HG02973 (cell line): ENCODE results near the gene IL1B.
A peak's percentile ranks its signal among the peaks of the same experiment; 100 is the strongest.

Source experiments
- ATAC-seq: cut with Tn5 transposase; IDR thresholded peaks from one replicate; pipeline ENCODE4 v1.9.1; 2021; ENCODE audit warnings: moderate library complexity; ENCODE audit not compliant: unreplicated experiment

The IL1B gene

DNA sequence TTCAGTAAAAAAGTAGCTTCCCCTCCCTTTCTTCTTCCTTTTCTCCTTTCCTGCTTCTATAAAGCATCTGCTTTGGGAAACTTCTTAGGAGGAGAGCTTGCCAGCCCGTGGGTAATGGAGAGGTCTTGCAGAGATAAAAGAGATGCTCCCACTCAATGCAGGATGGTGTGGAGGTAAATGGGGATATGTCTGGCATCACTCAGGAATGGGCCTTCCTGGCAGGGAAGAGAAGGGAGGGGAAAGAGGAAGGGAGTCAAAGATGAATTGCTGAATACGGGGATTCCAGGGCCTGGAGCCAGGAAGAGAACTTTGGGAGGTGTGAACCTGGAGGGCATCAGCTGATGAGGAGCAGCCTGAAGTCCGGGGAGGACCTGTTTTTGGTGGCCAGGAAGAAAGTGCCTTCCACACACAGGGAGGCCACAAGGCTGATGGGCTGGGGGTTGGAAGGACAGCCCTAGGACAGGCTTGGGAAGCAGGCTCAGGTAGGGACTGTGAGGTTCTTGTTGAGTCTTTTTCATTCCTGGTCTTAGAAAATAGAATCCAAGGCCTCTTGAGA lies 25.2 kb downstream of the IL1B start:
- ATAC-seq: no peak

DNA sequence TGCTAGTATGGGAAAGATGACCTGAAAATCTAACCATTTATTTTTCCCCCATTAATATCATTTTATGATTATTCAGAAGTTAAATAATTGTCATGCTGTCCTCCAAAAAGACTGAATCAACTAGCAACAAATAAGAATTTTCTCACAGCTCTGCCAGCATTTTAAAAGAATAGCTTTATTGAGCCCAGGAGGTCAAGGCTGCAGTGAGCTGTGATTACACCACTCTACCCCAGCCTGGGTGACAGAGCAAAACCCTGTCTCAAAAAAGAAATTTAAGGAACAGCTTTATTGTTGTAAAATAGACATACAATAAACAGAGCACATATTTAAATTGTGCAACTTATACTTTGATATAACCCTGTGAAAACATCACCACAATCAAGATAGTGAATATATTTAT lies 27.5 kb downstream of the IL1B start:
- ATAC-seq: no peak

GRCh38 chr2:112807233-112807807 lies 29.3 kb downstream of the IL1B start:
- ATAC-seq: no peak

GRCh38 chr2:112805542-112805941 lies 31.0 kb downstream of the IL1B start:
- peak; percentile 72 for ATAC-seq

GRCh38 chr2:112803691-112804521 lies 32.7 kb downstream of the IL1B start:
- no peak for ATAC-seq

DNA sequence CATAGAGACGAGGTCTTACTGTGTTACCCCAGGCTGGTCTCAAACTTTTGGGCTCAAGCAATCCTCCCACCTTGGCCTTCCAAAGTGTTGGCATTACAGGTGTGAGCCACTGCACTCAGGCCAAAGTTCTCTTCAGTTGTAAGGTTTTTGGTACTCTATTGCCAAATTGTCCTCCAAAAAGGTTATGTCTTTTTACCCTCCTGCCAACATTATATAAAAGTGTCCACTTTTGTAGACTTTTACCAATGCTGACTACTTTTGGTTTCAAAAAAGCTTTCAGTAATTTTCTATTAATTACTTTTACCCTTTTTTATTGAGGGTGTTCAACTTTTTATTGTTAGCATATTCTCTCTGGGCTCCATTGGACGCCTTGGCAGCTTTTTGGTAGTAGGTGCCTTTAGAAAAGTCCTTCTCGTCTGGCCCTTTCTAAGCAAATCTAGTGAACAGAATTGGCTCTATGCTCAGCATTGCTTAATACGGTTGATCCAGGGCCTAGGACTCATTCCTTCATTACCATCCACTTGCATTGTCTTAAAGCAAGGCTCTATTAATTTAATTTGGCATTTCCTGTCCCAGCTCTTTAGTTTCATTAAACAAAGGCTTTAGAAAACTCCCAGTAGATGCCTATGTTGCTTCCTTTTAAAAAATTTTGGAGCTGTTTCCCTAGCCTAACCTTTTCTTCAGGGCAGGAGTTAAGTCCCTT lies 35.5 kb downstream of the IL1B start:
- no peak for ATAC-seq

GRCh38 chr2:112798979-112799975 lies 37.3 kb downstream of the IL1B start:
- no peak for ATAC-seq

DNA sequence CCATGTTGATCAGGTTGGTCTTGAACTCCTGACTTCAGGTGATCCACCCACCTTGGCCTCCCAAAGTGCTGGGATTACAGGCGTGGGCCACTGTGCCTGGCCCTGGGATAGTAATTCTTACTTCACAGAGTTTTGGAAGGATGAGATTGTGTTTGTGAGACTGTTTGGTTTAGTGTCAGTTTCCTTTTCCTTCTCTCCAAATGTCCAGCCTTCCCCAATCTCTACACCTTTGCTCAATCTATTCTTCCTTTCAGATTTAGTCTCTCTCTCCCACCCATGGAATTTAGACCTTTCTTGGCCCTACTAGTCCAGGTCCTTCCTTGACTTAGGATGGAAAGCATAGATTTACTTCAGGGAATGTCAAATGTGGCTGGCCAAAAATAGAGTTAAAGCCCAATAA lies 40.1 kb downstream of the IL1B start:
- no peak for ATAC-seq

GRCh38 chr2:112795774-112796173 lies 40.8 kb downstream of the IL1B start:
- ATAC-seq: no peak

DNA sequence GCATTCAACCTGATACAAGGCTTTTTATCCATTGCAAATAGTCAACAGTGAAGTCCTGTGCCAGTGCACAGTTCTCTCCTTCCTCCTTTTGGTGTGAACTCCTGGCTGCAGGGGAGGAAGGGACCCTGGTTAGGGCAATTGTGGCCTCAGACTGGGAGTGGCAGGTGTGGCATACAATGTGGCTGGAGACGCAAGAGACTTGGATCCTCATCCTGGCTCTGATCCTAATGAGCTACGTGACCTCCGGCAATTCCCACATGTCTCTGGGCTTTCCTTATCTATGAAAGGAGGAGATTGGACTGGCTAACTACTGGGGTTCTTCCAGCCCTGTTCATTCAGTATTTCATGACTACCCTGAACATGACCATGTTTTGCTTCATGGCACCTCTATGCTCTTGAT lies 41.7 kb downstream of the IL1B start:
- no peak for ATAC-seq

DNA sequence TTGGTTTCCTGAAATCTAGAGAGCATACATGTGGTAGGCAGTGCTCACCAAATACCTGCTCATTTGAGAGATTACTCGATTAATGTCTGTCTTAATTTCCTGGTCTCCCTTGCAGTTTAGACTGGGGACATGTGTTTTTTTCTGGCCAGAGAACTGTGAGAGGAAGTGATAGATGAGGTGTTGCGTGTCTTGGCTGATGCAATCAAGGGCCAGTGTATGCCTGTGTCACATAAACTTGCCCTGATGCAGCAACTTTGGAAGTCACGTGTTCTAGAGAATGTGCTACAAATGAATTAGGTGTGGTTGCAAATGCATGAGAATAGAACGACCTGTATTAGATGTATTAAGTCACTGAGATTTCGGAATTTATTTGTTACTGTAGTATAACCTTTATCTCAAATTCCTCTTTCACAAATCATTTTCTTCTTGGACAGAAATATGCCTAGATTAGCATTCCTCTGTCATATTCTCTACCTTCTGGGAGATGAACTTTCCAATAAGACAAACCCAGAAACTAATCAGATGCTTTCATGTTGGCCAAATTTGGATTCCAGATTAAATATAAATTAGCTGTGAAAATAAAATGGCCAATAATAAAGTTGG lies 42.3 kb downstream of the IL1B start:
- peak; percentile 65 for ATAC-seq

DNA sequence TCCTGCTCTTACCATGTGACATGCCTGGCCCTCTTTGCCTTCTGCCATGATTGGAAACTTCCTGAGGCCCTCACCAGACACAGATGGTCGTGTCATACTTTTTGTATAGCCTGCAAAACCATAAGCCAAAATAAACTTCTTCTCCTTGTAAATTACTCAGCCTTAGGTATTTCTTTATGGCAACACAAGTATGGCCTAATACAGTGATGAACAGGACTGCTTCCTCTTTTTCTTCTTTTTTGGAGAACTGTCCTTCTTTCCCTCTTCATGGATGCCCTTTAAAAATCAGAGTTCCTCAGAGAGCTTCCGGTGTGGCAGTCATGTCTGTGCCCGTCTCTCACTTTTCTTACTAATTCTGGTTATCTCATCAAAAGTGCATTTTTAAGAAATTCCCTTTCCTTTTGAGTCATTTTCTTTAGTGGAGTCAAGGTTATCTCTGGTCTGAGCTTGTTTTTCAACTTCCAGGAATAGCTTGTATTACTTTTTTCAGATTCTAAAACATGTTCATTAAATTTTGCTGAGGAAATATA lies 43.1 kb downstream of the IL1B start:
- ATAC-seq: no peak

DNA sequence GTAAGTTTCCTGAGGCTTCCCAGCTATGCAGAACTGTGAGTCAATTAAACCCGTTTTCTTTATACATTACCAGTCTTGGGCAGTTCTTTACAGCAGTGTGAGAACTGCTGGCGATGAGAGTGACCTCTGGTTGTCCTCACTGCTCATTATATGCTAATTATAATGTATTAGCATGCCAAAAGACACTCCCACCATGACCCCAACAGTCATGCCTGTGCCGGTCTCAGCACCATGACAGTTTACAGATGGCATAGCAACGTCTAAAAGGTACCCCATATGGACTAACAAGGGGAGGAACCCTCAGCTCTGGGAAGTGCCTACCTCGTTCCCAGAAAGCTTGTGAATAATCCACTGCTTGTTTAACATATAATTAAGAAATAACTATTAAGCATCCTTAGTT lies 44.2 kb downstream of the IL1B start:
- ATAC-seq: no peak

GRCh38 chr2:112791693-112792230 lies 44.8 kb downstream of the IL1B start:
- ATAC-seq: no peak

GRCh38 chr2:112791019-112791418 lies 45.6 kb downstream of the IL1B start:
- ATAC-seq: no peak

DNA sequence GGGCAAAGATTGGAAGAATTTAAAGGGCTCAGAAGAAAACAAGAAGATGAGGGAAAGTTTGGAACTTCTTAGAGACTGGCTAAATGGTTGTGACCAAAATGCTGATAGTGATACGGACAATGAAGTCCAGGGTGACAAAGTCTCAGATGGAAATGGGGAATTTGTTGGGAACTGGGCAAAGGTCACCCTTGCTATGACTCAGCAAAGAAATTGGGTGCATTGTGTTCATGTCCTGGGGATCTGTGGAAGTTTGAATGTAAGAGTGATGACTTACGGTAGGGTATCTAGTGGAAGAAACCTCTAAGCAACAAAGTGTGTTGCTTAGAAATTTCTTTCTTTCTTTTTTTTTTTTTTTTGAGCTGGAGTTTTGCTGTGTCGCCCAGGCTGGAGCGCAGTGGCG lies 46.3 kb downstream of the IL1B start:
- no peak for ATAC-seq

GRCh38 chr2:112789186-112789585 lies 47.4 kb downstream of the IL1B start:
- no peak for ATAC-seq

DNA sequence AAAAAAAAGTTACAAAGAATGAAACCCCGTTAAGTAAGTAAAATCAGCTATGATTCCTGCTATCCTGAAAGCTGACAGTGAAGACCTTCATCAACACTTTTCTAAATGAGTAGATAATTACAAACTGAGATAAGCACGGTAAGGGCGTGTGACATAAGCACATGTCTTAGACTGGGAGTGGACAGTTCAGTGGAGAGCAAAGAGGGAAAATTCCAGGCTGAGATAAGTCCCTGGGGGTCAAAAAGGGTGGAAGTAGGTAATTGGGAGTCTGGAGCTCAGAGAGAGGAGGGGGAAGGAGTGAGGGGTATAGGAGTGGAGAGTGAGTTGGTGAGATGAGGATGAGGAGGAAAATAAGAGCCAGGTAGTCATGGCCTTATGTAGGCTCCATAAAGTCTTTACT lies 47.9 kb downstream of the IL1B start:
- no peak for ATAC-seq

DNA sequence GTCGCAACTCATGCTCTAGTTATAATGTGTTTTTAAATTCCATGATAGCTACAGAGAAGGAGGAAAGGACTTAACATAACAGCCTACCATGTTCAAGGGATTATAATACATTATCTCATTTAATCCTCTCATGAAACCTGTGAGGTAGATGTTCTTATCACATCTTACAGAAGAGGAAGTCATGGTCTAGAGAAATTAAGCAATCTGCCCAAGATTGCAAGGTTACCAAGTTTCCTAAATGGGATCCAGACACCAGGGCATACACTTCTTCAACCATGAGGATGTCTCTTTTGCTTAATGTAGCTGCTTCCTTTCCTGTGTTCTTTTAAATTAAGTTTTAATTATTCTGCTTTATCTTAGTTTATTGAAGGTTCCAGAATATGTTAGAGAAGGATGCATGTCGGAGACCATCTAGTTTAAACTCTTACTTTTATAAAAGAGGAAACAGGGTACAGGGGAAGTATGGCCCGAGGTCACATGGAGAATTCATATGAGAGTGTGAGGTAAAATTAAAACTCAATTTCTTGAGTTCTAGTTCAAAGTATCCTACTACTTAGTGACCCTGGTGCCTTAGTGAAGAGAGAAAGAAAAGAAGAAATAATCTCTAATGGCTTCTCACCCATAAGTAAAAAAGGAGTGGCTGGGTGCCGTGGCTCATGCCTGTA lies 48.7 kb downstream of the IL1B start:
- no peak for ATAC-seq
